ENCODE results near the gene CORO7.
"Not testable (repeated sequence)": the region's sequence is repeated elsewhere in the genome, so short reads cannot be mapped to it uniquely, and the experiment has no call there.

CORO7 gene

DNA sequence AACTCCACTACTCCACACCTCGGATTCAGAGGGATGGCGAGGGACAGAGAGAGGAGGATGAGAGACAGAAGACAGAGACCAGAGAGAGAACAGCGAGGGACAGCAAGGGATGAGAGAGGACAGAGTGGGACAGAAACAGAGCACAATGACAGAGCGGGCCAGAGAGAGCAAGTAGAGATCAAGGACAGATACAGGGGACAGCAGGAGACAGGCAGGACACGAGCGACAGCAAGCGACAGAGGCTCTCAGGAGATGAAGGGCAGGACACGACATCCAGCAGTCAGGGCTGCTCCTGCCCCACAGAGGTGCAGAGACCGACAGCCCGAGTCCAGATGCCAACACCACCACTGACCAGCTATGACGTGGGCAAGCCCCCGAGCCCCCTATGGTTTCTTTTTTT lies 14.9 kb downstream of the CORO7 start:
- no peak for DNase-seq

DNA sequence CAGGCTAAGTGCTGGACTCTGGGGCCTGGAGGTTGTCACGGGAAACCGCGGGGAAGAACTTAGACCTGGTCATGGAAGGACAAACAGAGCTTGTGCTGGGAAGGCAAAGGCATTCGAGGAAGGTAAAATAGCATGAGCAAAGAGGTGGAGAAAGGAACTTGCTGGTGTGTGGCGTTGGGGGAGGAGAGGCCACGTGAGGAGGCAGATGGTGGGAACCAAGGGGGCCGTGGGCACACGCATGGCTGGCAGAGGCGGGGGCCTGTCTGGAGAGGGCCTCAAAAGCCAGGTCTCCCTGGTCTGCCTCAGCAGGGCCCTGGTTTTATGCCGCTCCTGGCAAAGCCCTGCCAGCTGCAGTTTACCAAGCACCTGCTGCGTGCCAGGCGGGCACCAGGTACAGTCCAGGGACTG lies 15.3 kb downstream of the CORO7 start:
- DNase-seq: no peak

DNA sequence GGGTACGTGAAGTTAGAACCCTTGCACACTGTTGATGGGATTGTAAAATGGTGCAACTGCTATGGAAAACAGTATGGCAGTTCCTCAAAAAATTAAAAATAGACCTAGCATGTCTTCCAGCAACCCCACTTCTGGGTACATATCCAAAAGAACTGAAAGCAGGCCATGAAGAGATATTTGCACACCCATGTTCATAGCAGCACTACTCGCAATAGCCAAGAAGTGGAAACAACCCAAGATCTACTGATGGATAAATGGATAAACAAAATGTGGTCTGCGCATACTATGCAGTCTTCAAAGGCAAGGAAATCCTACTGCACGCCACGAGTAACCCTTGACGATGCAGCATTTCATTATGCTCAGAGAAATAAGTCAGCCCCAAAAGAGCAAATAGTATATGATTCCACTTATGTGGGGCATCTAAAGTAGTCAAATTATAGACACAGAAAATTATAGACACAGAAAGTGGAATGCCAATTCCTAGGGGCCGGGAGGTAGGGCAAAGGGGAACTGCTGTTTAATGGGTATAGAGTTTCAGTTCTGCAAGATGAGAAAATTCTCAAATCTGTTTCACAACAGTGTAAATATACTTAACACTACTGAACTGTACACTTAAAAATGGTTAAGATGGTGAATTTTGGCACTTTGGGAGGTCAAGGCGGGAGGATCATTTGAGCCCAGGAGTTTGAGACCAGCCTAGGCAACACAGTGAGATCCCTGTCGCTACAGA lies 17.2 kb downstream of the CORO7 start:
- no peak for DNase-seq

DNA sequence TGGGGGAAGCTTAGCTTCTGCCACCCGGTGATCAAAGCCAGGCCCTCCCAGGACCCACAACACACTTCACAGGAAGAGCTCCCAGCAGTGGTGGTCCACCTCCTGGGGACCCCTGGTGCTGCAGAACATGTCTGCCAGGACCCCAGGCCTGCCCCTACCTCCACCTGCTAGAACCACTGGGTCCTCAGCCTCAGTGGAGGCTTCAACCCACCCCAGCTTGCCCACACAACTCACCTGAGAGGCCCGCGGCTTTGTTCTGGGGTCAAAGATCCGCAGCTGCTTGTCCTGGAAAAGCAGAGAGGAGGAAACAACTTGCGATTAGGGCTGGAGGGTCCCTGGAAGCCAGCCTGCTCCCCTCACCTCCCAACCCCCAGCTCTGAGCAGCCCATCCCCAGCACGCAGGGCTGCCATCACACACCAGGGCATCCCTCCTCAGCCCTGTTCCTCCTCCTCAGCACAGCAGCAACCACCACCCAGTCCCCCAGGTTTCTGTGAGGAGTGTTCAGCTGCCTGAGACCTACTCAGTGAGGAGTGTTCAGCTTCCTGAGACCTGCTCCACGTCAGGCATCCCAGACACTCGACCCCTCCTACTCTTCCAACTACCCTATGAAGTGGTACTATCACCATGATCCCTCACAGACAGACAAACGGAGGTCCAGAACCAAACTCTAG lies 21.2 kb downstream of the CORO7 start:
- no peak for DNase-seq

DNA sequence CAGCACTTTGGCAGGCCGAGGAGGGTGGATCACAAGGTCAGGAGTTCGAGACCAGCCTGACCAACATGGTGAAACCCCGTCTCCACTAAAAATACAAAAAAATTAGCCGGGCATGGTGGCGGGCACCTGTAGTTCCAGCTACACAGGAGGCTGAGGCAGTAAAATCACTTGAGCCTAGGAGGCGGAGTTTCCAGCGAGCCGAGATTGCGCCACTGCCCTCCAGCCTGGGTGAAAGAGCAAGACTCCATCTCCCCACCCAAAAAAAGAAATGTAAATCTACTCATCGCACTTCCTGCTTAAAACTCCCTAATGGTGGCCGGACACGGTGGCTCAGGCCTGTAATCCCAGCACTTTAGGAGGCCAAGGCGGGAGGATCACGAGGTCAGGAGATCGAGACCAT lies 22.5 kb downstream of the CORO7 start:
- not testable (repeated sequence) for DNase-seq

DNA sequence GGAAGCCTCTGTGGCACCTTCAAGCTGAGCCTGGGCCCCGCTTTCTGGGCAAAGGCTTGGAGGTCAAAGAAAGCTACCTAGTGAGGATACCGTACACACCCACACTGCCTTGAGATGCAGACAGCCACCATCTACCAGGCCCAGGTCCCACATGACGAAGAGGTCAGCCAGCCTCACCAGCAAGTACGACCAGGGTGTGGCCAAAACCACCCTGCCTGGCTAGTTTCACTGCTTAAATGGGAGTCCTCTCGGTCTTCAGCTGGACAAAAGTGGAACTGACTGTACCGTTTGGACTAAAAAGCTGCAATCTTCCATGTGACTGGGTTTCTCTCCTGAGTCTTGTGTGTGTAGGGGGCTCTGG lies 23.2 kb downstream of the CORO7 start:
- no peak for DNase-seq

DNA sequence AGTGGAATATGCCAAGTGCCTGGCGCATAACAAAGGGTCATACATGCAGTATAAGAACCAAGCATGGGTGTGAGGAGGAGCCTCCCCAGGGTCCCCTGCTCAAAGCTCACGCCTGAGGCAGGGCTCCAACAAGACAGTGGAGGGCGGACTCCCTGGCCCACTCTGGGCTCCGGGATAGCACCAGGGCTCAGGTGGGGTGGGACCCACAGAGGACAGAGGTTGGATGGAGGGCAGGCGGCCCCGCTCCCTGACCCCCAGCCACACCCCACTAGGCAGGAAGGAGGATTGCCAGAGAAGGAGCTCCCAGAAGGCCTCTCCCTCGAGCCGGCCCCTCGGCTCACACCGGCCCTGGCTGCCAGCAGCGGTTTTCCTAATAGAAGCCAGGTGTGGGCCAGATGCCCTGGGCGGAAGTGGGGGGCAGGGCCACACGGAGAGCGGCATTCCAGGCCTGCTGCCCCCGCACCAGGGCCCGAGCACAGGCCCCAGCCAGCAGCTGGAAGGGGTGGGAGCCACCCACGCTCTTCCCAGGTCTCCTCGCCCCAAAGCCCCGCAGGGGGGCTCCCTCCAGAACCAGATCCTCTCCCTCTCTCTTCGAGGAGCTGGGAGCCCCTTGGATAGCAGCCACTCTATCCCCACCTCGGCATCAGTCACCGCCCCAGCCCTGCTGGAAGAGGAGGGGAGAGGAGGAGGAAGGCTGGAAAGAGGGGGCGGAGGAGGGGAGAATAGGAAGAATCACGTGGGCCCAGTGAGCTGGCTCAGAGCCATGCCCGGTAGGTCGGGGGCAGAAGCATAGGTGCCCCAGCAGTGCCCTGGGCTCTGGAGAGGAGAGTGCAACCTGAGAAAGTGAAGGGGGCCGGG lies 23.8 kb downstream of the CORO7 start:
- DNase-seq: peak; percentile 88

DNA sequence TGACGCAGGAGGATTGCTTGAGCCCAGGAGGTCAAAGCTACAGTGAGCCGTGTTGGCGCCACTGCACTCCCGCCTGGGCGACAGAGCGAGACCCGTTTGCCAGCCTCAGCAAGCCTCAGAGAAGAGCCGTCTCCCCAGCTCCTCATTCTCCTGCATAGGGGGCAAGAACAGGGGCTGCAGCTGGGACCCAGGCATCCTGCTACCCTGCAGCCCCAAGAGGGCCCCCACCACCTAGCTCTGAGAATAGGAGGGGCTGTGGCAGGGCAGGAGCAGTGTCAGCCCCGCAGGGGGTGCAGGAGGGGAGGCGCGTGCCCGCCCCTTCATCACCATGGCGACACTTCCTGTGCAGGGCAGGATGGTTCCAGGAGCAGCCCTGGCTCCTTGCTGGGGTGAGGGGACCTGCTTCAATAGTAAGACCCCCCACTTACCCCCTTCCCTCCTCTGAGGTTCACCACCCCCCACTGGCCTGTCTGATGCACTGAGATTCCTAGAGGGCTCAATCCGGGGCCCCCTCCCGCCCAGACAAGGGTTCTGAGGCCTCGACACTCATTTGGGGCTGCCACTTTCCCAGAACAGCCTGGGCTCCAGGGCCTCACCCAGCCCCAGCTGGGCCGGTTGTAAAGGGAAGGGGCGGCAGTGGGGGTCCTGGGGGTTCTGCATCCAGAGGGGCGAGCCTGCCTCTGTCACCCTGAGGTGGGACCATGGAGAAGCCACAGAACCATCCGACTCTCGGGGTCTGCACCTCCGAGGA lies 24.6 kb downstream of the CORO7 start:
- peak; percentile 52 for DNase-seq

DNA sequence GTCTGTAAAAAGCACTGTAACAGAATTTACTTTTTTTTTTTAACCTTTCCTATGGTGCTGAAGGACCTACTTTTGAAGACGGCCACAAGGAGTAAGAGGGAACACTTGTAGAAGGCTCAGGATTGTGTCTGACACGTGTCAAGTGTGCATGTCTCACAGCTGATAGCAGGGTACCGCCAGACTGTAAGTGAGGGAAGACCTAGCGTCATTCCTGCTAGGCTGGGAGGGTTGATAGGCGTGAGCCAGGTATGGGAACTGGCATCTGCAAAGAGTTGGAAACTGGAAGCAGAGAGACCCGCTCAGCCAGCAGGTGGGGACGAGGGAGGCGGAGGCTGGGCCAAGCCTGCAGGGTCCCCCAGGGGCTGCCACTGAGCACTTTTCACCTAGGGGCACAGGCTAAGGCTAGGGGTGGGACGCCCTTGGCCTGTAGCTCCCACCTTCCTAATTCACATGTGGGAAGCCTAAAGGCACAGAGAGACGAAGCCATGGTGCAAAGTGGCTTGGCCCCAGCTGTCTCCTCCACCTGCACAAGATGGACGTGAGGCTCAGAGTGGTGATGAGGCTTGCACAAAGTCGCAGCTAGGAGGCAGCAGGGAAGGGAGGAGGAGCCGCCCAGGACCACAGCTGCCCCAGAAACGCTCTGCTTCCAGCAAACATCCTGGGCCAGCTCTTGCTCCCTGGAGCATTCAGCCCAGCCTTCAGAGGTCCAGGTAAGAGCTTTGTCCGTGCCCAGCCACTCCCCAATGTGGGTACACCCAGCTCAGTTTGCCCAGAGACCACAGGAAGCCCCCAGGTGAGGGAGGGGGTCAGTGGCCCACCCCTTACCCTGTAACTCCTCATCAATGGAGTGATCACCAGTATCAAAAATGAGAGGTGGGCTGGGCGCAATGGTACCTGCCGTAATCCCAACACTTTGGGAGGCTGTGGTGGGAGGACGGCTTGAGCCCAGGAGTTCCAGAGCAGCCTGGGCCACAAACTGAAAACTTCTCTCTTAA lies 25.8 kb downstream of the CORO7 start:
- peak; percentile 19 for DNase-seq

DNA sequence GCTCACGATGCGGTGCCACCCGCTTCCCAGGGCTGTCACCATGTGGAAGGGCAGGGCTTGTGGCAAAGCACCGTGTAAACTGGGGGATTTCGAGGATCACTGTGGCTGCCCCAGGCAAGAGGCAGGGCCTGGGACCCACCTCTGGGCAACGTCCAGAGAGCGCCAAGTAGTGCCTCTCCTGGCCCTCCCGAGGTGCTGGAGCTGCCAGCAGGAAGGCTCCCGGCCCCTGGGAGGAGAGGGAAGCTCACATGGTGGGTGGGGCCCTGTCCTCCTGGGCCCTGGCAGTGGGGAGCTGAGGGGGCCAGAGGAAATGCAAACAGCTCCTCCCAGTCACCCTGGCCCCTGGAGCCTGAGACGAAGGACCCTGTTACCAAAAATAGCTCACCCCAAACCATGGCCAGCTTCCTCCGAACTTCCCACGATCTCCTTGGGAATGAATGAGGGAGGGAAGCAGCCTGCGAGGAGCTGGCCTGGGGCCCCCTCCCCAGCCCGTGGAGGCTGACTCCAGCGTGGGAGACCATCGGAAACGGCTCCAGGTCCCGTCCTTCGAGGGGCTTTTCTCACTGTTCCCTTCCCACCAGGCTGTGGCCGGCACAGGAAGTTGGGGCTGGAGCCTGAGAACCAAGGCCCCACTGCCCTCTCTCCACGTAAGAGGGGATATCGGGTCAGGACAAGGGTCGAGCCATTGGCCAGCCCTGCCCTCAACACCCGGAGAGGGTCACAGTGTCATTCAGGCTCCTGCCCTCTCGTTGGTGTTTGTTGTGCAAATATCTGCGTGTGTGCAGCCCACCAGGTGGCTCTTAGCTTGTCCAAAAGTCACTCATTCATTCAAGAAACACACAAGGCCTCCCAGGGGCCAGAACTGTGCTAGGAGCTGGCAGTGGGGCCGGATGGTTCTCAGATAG lies 27.1 kb downstream of the CORO7 start:
- DNase-seq: peak; percentile 49

DNA sequence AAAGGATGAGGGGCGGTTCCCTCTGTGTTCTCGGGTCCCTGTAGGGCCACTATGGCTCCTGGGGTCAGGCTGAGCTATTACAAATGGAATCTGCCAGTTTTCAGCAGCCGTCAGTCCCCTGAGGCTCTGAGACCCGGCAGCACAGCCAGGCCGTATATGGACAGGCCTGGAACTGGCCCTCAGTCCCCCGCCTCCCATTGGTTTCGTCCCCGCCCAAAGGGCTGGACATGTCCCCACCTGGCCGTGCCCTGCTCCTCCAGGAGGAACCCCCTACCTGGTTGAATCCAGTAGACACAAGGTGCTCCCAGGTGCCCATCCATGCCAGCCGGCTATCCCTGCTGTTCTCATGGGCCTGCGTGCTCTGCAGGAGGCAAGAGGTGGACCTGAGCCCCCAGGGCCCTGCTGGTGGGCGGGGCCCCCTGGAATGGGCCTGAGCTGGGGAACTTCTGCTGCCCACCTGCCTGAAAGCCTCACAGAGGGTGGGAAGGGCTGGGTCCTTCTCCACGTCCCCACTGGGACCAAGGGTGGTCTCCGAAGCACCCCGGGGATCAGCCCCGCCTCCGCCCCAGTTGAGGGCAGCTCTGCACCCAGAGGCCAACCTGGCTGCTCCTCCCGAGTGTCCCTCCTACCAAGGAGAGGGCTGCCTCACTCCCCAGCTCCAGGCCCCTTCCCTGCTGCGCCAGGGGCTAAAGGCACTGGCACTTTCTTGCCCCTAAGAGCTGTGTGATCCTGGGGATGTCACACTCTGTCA lies 27.9 kb downstream of the CORO7 start:
- DNase-seq: peak; percentile 36

DNA sequence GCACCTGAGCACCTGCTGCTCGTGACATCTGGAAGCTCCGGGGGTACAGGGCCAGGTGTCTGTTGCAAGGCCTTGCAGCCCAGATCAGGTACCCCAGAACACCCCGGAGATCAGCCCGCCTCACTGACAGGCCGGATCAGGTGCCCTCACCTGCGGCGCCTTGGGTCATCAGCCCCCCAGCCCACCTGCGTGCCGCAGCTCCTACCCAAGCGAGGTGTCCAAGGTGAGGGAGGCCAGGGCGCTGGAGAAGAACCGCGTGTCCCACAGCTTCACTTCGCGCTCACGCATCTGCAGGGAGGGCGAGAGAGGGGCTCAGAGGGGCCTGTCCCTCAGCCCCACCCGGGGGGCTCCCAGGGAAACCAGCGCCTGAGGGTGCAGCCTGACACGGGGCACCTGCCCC lies 28.6 kb downstream of the CORO7 start:
- no peak for DNase-seq

DNA sequence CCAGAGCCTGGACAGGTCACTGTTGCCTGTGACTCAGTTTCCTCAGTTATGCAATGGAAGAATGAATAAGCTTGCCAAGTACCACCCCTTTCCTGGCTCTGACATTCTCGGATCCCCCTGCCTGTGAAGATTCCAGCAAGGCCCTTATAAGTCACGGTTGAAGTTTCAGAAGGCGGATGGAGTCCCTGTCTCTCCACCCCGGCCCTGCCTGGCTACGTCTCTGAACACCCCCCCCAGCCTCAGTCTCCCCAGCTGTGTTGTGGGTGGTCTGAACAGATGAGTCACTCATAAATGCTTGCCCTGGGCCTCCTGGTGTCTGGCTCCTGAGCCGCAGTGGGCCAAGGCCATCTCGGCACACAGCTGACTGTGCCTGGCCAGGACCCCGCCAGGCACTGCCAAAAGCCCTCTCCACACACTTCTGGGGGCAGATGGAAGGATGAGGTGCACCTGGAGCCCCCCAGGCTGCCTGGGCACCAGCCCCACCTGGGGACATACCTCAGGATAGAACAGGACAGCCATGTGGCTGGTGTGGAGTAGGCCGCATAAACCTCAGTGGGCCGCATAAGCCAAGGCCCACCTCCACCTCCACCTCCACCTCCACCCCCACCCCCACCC lies 29.3 kb downstream of the CORO7 start:
- peak; percentile 33 for DNase-seq

DNA sequence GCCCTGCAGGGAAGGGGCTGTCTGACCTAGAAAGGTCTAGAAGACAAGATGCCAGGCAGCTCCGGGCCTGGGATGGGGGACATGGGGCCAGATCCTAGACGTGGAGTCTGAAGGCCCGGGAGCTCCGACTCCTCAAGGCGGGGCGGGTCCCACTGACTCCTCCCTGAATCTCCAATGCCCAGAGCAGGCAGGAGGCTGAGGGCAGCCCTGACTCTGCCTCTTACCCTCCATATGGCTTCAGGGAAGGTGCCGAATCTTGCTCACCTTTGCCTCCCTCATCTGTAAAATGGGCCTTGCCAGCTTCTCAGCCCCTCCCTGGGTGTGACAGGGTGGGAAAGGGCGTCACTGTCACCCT lies 30.0 kb downstream of the CORO7 start:
- DNase-seq: peak; percentile 65

DNA sequence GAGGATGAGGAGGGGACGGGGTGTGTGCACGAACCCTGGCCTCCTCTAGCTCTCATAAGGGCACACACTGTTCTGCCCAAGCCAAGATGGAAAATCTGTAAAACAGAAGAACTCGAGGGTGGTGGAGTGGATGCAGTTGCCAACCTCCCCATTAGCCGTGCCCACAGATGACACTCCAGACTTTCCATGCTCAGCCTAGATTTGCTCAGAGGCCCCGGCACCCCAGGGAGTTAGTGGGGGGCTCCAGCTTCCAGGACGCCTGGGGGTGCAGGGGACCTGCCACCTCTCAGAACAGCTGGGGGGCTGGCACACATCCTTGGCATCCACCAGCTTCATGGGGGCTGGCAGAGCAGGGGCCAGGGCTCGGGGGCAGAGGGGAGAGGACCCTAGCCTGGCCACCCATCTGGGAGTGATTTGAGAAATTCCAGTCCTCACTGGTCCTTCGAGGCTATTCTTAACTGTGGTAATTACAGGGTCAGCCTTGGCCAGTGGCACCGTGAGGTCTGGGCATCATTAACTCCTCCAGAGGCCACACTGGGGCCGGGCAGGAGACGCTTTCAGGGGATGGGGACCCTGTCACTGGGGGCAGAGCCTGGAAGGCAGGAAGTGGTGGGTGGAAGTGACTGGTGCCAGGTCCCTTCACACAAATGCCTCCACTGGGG lies 30.5 kb downstream of the CORO7 start:
- peak; percentile 66 for DNase-seq

DNA sequence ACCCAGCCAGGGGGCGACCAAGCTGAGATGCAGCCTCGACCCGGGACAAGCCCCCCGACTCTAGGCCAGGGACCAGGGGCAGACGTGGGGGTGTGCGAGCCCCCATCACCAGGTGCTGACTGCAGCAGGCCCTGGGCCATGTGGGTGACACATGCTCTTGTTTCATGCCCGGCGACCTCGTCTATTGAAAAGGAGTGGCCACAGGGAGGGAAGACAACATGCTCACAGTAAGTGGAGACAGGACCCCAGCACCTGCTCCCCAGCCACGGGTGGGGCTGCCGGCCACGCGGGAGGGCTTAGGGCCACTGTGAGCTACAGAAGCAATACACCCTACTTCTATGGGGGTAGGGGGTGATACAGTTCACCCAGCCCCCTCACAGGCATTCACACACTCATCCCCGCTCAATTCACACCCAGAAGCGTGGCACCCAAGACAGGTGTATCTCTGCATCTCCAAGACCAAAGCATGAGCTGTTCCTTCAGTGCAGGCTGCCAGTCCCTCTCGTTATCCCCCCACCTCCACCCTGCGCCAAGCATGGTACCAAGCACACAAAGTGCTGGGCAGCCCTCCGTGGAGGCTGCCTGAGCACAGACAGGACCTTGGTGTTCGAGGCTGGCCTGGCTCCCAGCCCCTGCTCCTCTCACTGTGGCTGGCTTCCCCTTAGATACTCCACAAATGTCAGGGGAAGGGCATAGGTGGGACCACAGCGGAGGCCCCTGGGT lies 31.2 kb downstream of the CORO7 start:
- no peak for DNase-seq

DNA sequence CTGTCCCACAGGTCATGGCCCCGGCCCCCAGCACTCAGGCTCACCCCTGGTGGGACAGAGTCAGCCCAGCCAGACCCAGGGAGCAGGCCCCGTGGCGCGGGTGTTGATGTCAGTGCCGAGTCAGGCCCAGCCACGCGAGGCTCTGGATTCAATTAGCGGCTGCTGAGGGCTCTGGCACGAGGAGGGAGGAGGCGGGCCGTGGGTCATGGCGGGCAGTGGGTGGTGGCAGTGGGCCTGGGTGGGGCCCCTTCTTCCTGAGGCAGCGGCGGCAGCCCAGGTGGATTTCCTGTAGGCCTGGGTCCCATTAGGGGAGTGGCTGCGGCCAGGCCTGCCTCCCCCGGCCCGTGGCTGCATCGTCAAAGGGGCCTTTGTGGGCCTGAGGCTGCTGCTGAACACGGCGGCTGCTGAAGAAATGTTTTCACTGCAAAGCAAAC lies 31.9 kb downstream of the CORO7 start:
- DNase-seq: peak; percentile 85

Data from right hindlimb (tissue), 1 donor.